ENCODE results near the gene HLA-DRA.

DNA sequence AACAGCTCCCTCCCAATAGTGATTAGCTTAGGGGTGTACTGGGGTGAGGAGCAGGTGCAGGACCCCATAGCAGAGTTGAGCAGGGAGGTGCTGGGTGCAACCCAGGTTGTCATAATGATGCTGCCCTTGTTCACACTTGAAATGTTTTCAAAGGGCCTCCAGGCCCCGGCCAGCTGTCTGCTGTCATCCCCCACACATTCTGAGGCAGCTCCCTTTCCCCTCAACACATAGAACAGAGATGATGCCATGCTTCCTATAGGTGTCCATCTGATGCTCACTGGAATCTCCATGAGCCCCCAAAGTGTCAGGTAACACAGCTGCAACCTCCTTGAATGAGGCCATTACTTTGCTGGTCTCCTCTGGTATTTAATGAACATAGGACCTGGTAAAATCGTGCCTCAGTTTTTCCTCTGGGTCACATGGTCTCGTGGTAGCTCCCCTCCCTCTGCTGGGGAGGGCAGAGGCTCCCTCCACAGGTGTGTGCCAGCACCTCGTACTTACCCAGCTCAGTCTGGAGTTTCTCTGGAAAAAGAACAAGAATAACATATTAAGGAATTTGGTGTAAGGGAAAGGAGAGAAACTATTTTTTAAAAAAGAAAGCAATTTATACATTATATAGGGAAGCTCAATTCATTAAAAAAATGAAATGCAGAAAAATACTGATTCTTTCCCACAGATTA is 38.3 kb upstream of the HLA-DRA start:
- TF ChIP-seq REST (IDR thresholded peaks at IDR 0.05; ENCODE audit: unreplicated experiment) (no peak), POLR2AphosphoS5 (IDR thresholded peaks at IDR 0.05; ENCODE audit: low read depth) (no peak), STAT1 (IDR thresholded peaks at IDR 0.05; ENCODE audit: unreplicated experiment) (no peak), EZH2phosphoT487 (IDR thresholded peaks at IDR 0.05; ENCODE audit: unreplicated experiment) (no peak)
- TF ChIP-seq, protein P1, sequence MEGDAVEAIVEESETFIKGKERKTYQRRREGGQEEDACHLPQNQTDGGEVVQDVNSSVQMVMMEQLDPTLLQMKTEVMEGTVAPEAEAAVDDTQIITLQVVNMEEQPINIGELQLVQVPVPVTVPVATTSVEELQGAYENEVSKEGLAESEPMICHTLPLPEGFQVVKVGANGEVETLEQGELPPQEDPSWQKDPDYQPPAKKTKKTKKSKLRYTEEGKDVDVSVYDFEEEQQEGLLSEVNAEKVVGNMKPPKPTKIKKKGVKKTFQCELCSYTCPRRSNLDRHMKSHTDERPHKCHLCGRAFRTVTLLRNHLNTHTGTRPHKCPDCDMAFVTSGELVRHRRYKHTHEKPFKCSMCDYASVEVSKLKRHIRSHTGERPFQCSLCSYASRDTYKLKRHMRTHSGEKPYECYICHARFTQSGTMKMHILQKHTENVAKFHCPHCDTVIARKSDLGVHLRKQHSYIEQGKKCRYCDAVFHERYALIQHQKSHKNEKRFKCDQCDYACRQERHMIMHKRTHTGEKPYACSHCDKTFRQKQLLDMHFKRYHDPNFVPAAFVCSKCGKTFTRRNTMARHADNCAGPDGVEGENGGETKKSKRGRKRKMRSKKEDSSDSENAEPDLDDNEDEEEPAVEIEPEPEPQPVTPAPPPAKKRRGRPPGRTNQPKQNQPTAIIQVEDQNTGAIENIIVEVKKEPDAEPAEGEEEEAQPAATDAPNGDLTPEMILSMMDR (conservative IDR thresholded peaks at IDR 0.05; ENCODE audit: low read depth in 2 of 2) = no peak

Data from GM23338 (cell line).